ENCODE measurements around the gene TMEM107. TPM values are rescaled to one million over a fixed set of nuclear protein-coding genes. Genes with fewer than 3 reads are reported as not detected.
A peak's percentile ranks its signal among the peaks of the same experiment; 100 is the strongest.

Gene TMEM107
- total and polyA plus RNA-seq, 10 of the 15 experiments (the other 5 are each of a cell fraction or from before 2014, with no cell fraction given) = 7.9 to 38.7 (median 22.9) TPM

- peak overlapping the region; percentile 93 for H3K27ac ChIP-seq (ENCODE audit: control insufficient read depth, insufficient read depth)
- no peaks in the 10 kb centered on the region for H3K27me3 ChIP-seq (replicated peaks in 1 of 2; ENCODE audit: control insufficient read depth in 2 of 2, insufficient read depth in 2 of 2, low read length in 1 of 2)
- peak; percentile 62 for FAIRE-seq
- peaks cover 18% of the 10 kb centered on the region for H3K79me2 ChIP-seq (ENCODE audit: control insufficient read depth, insufficient read depth, low read length)
- H3K4me2 ChIP-seq (ENCODE audit: control insufficient read depth, insufficient read depth) = peak overlapping the region; percentile 82
- no peaks in the 10 kb centered on the region for H4K20me1 ChIP-seq (ENCODE audit: control insufficient read depth, insufficient read depth)
- under 1% methylated on average over 25 of the region's 25 CpGs for WGBS (ENCODE audit: insufficient coverage, insufficient replicate concordance, low lambda C conversion rate, missing lambda C conversion rate)
- ChIA-PET SMC1A (ENCODE audit: uncharacterized antibody, unreplicated experiment) (interaction anchor here (0.7 to 4.1 kb wide), 18 partner anchors 8 to 809 kb away, joined by 3 to 40 read pairs (median 5); partner anchors contain the start of genes AURKB, RANGRF and SLC25A35), RAD21 (ENCODE audit: unreplicated experiment) (interaction anchor here (0.8 to 8.1 kb wide), 15 partner anchors 9 to 114 kb away, joined by 3 to 117 read pairs (median 5); partner anchors contain the start of genes AURKB, CTC1, RANGRF and SLC25A35), CTCF (interaction anchor here (0.8 to 6.2 kb wide), 10 partner anchors 12 to 113 kb away, joined by 3 to 53 read pairs (median 4); partner anchors contain the start of genes ALOXE3, AURKB and SLC25A35), POLR2A (interaction anchor here (0.6 to 8.1 kb wide), 17 partner anchors 8 to 306 kb away, joined by 3 to 146 read pairs (median 11); partner anchors contain the start of genes AURKB, CTC1, HES7 and PER1)
- H3K4me3 ChIP-seq = peak overlapping the region; percentile 73
- BruUV-seq (replicated peaks) = TSS peak; percentile 100
- H2AFZ ChIP-seq (ENCODE audit: control insufficient read depth, low read depth, low read length) = peak overlapping the region; percentile 29; the same call in 1 of the 2 replicates
- no peaks in the 10 kb centered on the region for H3K36me3 ChIP-seq (ENCODE audit: control insufficient read depth in 2 of 2, insufficient read depth in 2 of 2, low read length in 1 of 2)
- no peaks in the 10 kb centered on the region for H3K9me3 ChIP-seq (replicated peaks; ENCODE audit: control insufficient read depth, insufficient read depth, low read length)
- H3K9ac ChIP-seq (ENCODE audit: control insufficient read depth, insufficient read depth, low read length) = peak overlapping the region; percentile 80
- in situ Hi-C loops (cut with MboI) (loop anchor here (5.0 kb wide), 1 partner anchor 35 kb away; no protein-coding TSS in a partner anchor), intact Hi-C loops (cut with micrococcal nuclease; ENCODE audit: unreplicated experiment) (loop anchor here (1.0 to 5.0 kb wide), 4 partner anchors 35 to 67 kb away; partner anchors contain the start of genes CTC1 and PFAS)
- H3K4me1 ChIP-seq (ENCODE audit: control insufficient read depth, insufficient read depth, low read length) = peaks cover 16% of the 10 kb centered on the region
- peak; percentile 42 for ATAC-seq
- peak; percentile 97 for DNase-seq (ENCODE audit: low read depth, low spot score)
- no peak for TF ChIP-seq CBX3 (IDR thresholded peaks at IDR 0.05; ENCODE audit: borderline replicate concordance, low read depth)
- TF ChIP-seq SREBF2 (IDR thresholded peaks at IDR 0.05; ENCODE audit: low read length) = peak; percentile 93
- TF ChIP-seq GATAD2B (conservative IDR thresholded peaks at IDR 0.05; ENCODE audit: low read depth) = no peak
- no peak for TF ChIP-seq ZBTB40 (IDR thresholded peaks at IDR 0.05; ENCODE audit: borderline replicate concordance)
- TF ChIP-seq POLR2AphosphoS2 (IDR thresholded peaks at IDR 0.05; ENCODE audit: low read depth, low read length) = no peak
- peak; percentile 30; the same call in 1 of the 2 replicates for TF ChIP-seq NFYB (IDR thresholded peaks at IDR 0.05; ENCODE audit: insufficient read depth, low read depth, low read length)
- 0 out of 2 replicates have a peak, but pooled peaks have one; percentile 39 for TF ChIP-seq MXI1 (IDR thresholded peaks at IDR 0.05; ENCODE audit: low read depth, low read length)
- TF ChIP-seq NR2C1 (IDR thresholded peaks at IDR 0.05) = no peak
- peak; percentile 100 for TF ChIP-seq ZNF24 (IDR thresholded peaks at IDR 0.05)
- TF ChIP-seq PAX8 (IDR thresholded peaks at IDR 0.05) = no peak
- no peak for TF ChIP-seq FOXK2 (IDR thresholded peaks at IDR 0.05)
- TF ChIP-seq IRF4 (IDR thresholded peaks at IDR 0.05; ENCODE audit: low read depth, low read length) = no peak
- TF ChIP-seq RAD21 (IDR thresholded peaks at IDR 0.05; ENCODE audit: insufficient read depth, low read depth, low read length) = no peak
- TF ChIP-seq TARDBP (IDR thresholded peaks at IDR 0.05; ENCODE audit: borderline replicate concordance) = peak; percentile 98
- TF ChIP-seq FOS (IDR thresholded peaks at IDR 0.05; ENCODE audit: borderline replicate concordance, extremely low read depth, insufficient read length) = no peak
These were observed 11.5 kb upstream of the TMEM107 start for GRCh38 chr17:8187517-8188262.
